ENCODE results near the gene CGNL1.

The CGNL1 gene

GRCh38 chr15:57382215-57382614, 5.9 kb downstream of the CGNL1 start:
- in situ Hi-C loops (cut with MboI; ENCODE audit: low sequenced_read_pairs), result no loop called here

- in situ Hi-C loops (cut with MboI; ENCODE audit: low sequenced_read_pairs), result no loop called here
Observed at GRCh38 chr15:57382969-57383368, 6.7 kb downstream of the CGNL1 start.

- in situ Hi-C loops (cut with MboI; ENCODE audit: low sequenced_read_pairs), result no loop called here
Observed at GRCh38 chr15:57384024-57384423, 7.7 kb downstream of the CGNL1 start.

GRCh38 chr15:57384816-57385215, 8.5 kb downstream of the CGNL1 start:
- in situ Hi-C loops (cut with MboI; ENCODE audit: low sequenced_read_pairs), result no loop called here

GRCh38 chr15:57385923-57386390, 9.7 kb downstream of the CGNL1 start:
- in situ Hi-C loops (cut with MboI; ENCODE audit: low sequenced_read_pairs), result no loop called here

- in situ Hi-C loops (cut with MboI; ENCODE audit: low sequenced_read_pairs), result no loop called here
Observed at GRCh38 chr15:57386976-57387375, 10.7 kb downstream of the CGNL1 start.

- in situ Hi-C loops (cut with MboI; ENCODE audit: low sequenced_read_pairs), result no loop called here
Observed at GRCh38 chr15:57387564-57388076, 11.3 kb downstream of the CGNL1 start.

GRCh38 chr15:57388464-57388863, 12.2 kb downstream of the CGNL1 start:
- in situ Hi-C loops (cut with MboI; ENCODE audit: low sequenced_read_pairs), result no loop called here

GRCh38 chr15:57389991-57390390, 13.7 kb downstream of the CGNL1 start:
- in situ Hi-C loops (cut with MboI; ENCODE audit: low sequenced_read_pairs), result no loop called here

- in situ Hi-C loops (cut with MboI; ENCODE audit: low sequenced_read_pairs), result no loop called here
Observed at GRCh38 chr15:57390583-57390982, 14.3 kb downstream of the CGNL1 start.

GRCh38 chr15:57391537-57391936, 15.2 kb downstream of the CGNL1 start:
- in situ Hi-C loops (cut with MboI; ENCODE audit: low sequenced_read_pairs), result no loop called here

- in situ Hi-C loops (cut with MboI; ENCODE audit: low sequenced_read_pairs), result no loop called here
Observed at GRCh38 chr15:57393061-57393460, 16.8 kb downstream of the CGNL1 start.

- in situ Hi-C loops (cut with MboI; ENCODE audit: low sequenced_read_pairs), result no loop called here
Observed at GRCh38 chr15:57395292-57395691, 19.0 kb downstream of the CGNL1 start.

GRCh38 chr15:57398336-57398735, 22.0 kb downstream of the CGNL1 start:
- in situ Hi-C loops (cut with MboI; ENCODE audit: low sequenced_read_pairs), result no loop called here

- in situ Hi-C loops (cut with MboI; ENCODE audit: low sequenced_read_pairs), result no loop called here
Observed at GRCh38 chr15:57401546-57401945, 25.2 kb downstream of the CGNL1 start.

- in situ Hi-C loops (cut with MboI; ENCODE audit: low sequenced_read_pairs), result no loop called here
Observed at GRCh38 chr15:57403017-57403416, 26.7 kb downstream of the CGNL1 start.

- in situ Hi-C loops (cut with MboI; ENCODE audit: low sequenced_read_pairs), result no loop called here
Observed at GRCh38 chr15:57403566-57404325, 27.4 kb downstream of the CGNL1 start.

- in situ Hi-C loops (cut with MboI; ENCODE audit: low sequenced_read_pairs), result no loop called here
Observed at GRCh38 chr15:57405133-57405532, 28.8 kb downstream of the CGNL1 start.

- in situ Hi-C loops (cut with MboI; ENCODE audit: low sequenced_read_pairs), result no loop called here
Observed at GRCh38 chr15:57406062-57406772, 29.9 kb downstream of the CGNL1 start.

- in situ Hi-C loops (cut with MboI; ENCODE audit: low sequenced_read_pairs), result no loop called here
Observed at GRCh38 chr15:57410373-57410772, 34.1 kb downstream of the CGNL1 start.

GRCh38 chr15:57411945-57412768, 35.9 kb downstream of the CGNL1 start:
- in situ Hi-C loops (cut with MboI; ENCODE audit: low sequenced_read_pairs), result no loop called here

Measured in hTERT RPE-1 (cell line).